Stimulated activated CD4-positive, alpha-beta T cell treated with anti-CD3 and anti-CD28 coated beads, Interleukin-2, amount 100 ng/mL, for 4 hours (primary cell): ENCODE data around the gene ELFN1.
A peak's percentile ranks its signal among the peaks of the same experiment; 100 is the strongest.

Experiments
- DNase-seq: peaks from one replicate; pipeline ENCODE4 v3.0.0-alpha.2; 2020; ENCODE audit warnings: low read depth

ELFN1 gene

DNA sequence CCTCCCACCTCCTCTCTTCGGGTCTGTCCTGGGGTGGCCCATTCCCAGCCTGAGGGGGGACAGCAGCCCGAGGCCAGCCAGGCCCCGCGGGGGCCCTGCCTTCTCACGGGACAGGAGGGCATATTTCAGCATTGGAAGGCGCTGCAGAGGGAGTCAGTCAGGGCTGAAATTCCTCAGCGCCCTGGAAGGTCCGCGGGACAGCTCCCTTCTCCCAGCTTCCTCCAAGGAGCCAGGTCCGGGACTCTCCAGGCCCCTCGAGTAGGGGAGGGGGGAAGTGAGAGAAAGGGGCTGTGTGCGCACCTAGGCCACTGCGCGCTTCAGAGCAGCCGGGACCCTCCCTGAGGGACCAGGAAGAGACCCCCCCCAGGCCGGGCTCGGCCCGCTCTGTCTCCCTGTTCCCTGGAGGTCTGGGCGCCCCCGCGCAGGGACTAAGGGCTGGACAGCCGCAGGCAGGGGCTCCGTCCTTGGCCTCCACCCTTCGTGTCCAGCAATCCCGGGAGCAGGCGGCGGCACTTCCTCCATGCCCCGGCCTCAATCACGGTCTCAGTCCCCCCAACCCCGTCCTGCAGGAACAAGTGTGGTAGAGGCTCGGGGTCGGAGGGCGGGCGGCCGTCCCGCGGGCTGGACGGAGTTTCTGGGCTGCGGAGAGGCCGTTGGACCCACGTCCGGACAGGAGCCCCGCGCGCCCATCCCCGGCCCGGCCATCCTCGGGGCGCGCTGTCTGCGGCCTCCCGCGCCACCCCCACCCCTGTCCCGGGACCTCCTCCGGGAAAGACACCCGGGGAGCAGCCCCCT lies 6.0 kb upstream of the ELFN1 start:
- no peak for DNase-seq

DNA sequence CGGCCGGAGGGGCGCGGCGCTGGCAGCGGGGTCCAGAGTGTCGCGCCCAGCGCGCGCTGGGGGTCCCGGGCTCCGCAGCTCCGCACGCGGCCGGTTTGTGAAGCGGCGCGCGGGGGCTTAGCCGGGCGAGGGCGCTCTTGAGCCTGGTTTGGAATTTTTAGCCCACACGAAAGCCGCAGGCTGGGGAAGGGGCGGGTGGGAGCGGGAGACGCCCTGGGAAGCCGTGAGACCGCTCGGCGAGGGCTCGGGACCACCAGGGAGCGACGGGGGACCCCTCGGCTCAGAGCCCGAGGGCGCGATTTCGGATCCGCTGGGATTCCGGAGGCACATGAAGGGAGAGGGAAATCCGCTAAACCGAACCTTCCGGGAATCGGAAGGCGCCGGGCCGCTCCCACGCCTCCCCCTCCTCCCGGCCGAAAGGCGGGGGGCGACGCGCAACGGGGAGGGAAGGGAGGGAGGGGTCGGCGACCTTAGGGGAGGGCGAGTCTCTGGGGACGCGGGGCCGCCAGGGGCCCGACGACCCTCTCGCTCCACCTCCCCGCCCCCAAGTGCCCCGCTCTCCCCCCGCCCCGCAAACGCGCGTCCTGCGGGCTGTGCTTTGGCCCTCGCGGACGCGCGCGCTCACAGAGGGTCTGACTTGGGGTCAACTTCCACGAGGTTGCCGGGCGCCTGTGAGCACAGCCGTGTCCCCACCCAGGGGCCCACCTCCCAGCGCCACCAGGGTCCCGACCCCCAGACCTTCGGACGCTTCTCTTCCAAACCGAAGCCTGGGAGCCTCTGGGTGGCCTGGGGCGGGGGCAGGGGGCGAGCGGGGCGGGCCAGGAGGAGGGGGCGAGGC lies 5.1 kb upstream of the ELFN1 start:
- DNase-seq = peak; percentile 33

DNA sequence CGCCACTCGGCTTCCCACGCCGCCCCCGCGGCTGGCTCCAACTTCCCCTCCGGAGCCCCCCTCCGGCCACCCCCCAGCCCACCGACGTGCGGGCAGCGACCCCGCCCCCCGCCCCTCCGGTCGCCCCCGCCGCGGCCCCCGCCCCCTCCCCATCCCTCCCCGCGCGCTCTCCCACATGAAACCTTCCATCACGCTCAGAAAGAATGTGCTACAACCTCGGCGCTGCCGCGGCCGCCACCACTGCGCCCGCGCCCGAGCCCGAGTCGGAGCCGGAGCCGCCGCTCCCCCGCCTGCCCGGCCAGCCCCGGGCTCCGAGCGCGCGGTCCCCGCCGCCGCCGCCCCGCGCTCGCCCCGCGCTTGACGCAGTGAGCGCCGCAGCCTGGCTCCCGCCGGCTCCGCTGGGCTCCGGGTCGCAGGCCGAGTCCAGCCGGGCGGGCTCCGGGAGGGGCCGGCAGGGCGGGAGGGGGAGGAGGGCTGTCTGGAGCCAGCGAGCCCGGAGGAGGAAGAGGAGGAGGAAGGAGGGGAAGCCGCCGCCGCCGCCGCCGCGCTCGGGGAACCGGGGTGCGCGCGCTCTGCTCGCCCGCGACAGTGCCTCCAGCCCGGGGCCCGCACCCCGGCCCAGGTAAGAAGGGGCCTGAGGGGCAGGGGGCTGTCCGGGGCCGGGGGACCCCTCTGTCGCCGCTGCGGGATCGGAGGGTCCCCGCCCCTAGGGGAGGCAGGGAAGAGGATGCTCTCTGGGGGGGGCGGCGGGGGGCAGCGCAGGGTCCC lies 4.3 kb upstream of the ELFN1 start:
- DNase-seq = no peak

DNA sequence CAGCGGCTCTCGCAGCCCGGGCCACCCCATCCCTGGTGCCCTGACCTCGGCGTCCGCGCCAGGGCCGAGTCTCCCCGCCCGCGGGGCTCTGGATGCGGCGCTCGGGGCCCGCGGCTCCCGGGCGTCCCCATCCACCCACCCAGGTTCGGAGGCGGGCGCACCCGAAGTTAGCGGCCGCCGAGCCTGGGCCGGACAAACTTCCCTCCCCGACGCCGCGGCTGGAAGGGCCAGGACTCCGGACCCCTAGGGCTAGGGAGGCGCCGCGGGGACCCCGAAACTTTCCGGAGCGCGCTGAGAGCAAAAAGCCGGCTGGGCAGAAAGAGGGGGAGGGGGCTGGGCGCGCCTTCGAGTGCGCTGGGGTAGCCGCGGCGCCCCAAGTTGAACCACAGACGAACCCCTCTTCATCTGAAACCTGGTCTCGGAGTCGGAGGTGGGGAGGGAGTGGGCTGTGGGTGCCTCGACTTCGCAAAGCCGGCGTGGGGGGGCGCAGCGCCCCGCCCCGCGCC lies 3.7 kb upstream of the ELFN1 start:
- DNase-seq = no peak

DNA sequence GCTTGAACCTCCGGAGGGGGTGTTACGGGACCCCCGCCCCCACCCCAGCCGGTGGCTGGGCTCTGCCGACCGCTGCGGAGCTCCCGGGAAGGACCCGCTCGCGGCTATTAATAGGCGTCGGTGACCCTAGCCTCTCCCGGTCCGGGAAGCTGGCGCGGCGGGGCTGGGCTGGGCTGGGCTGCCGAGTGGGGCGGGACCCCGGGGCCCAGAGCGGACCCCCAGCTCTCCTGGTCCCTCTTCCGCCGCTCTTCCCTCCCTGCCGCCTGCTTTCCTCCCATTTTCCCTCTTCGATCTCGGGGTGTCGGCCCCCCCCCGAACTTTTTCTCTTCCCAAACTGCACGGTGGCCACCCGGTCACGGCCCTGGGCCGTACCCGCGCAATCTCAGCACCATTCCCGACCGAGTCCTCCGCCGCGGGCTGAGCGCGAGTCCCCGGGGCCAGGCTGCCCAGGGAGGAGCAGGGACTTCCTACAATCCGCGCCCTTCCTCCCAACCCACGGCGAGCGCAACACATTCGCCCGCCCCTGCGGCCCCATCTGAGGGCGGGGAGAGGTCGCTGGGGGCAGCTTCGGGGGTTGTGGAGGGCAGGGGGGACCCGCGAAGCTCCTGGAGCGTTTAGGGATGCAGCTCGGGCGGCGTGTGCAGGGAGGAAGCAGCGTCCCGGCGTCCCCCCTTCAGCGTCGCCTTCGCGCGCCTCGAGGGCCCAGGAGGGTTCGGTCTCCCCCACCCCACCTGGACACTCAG lies 3.1 kb upstream of the ELFN1 start:
- no peak for DNase-seq

DNA sequence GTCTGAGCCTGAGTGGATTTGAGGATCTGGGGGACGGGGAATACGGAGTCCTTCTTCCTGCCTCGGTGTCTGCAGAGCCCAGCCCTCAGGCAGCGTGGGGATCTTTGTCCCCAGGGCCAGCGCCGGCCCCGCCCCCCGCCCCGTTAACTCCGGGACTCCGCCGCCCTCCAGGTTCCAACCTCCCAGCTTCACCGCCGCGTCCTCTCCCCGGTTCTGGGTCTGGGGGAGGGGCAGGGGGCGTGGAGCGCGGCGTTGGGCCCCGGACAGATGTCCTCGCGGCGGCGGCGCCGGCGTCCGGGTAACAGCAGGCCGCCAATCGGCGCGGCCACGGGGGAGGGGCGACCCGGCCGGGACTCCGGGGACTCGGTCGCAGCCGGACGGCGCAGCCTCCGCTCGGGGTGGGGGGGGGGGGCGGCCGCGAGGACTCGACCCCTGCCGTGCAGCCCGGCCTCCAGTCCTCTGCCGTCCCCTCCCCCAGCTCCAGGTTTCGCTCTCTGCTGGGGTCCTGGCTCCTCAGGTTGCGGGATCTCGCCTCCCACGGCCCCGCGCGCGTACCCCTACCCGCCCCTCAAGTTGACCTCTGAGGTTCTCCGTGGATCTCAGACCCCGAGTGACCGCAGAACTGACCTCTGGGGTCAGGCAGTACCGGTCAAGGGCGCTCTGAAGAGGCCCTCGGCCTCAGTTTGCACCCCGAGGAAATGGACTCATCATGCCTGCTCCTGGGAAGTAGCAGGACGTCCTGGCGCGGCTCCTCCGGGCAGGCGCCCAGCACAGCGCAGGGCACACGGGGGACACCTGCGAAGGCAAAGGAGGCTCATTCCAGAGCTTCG lies 2.3 kb upstream of the ELFN1 start:
- no peak for DNase-seq

DNA sequence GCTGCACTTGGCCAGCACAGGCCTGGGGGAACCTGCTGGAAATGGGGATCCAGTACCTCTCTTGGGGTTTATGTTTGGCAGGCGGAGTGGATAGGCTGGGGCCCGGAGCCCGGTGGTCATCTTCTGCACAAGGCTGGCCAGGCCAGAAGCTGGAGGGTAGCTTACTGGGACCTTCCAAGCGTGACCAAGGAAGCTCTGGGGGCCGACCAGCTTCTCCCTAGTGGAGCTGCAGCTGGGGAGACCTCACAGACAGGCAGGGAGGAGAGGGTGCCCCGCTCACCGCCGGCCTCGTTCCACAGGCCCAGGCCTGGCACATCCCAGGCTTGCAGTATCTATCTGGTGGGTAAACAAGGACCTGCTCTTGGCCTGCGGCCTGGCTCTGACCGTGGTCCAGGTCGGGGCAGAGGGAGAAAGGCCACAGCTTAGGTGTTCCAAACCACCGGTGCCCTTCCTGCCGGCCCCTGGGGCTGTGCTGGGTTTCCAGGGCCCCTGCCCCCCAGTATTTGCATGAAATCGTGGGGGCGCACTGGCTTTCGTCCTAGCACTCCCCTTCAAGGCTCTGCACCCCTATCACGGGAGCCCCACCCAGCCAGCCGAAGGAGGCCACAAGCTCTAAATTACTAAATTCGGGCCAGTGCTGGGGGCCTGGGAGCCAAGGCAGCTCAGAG lies 1.5 kb upstream of the ELFN1 start:
- DNase-seq = no peak

DNA sequence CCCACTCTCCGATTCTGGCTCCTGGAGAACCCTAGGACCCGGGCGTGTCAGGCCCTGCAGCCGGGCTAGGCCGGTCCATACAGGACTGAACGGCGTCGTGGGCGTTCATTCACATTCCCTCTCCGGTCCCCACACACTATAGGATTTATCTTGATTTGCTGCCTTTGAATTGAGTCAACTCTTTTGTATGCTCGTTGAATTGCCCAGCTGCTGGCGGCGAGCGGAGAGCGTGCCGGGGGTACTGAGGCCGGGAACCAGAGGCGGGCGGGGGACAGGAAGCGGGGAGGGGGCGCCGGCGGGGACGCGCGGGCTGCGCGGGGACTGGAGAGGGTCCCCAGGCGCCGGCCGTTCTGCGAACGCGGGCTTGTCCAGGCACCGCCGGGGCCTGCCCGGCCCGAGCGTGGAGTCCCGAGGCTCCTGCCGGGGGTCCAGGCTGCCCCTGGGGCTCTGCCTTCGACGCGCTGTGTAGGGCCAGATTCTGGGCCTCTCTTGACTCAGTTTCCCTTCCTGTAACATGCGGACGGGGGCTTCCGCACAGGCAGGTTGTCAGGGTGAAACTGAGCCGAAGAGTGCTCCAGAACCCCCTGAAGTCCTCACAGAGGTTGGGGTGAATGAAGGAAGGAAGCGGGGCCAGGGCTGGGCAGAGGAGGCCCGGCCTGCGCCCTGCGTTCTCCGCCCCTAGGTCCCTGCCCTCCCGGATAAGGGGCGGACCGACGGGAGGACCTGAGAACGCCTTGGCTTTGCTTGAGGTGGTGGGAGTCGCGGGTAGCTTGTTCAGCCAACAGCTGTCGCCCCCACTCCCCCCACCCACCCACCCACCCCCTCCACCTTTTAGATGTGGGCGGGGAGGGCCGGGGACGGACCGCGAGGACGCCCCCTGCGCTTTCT lies 769 bp upstream of the ELFN1 start:
- DNase-seq = no peak

DNA sequence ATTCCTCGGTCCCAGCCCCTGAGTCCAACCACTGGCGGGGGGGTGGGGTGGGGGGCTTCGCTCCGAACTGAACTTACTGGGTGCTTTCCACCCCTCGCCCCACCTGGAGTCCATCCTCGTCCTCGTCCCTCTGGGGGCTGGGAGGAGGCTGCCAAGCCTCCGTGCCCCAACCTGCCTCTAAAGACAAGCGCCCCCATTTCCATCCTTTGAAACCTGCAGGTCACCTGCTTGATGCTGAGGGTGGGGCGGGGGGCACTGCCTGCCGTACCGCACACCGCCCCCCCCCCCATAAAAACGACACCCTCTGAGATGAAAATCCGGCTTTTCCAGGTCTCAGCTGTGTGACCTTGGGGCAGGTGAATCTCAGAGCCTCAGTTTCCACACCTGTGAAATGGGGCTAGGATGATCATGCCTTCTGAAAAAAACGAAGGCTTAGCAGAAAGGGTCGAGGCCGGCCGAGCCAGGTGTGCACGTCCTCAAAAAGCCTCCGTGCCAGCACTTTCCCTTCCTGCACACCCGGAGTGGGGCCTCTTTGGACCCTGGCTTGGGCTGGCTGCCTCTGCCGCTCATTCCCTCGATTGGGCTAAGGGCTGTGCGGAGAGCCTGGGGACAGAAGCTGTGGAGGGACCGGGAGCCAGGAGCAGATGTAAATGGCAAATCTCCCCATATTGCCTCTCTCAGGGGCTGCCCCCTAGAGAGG lies 967 bp downstream of the ELFN1 start:
- DNase-seq = no peak

DNA sequence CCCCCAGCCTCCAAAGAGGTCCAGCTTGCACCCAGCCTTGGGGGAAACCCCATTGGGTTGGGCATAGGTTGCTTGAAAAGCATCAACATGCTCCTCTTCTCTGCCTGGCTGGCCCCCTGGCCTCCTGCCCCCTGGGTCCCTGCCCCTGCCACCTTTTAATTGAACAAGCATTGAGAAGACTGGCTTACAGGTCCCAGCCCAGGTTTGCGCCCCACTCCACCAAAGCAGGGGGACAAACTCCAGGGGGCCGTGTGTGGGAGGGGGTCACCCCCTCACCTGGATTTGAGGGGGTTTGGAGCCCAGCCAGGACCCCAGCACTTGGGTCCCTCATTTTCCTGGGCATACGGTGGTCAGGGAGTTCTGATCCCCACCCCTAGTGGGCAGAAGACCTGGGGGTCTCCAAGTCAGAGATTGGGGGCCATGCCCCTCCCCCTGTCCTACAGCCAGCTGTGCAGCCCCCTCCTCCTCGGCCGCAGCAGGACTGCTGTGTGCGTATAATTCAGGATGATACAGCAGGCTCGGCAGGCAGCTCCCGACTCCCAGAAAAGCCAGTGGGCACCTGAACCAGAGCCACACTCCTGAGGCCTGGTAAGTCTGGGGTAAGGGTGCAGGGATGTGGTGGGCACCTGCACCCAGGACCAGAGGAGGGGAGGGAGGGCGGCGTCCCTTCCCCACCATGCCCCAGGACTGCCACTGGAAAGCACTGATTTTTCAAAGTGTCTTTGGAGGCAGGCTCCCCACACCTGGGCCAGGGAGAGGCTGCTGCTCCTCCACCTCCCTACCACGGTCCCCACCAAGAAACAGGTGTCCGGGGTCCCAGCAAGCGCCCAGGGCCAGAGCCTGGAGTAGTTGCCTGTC lies 1.7 kb downstream of the ELFN1 start:
- DNase-seq = no peak

DNA sequence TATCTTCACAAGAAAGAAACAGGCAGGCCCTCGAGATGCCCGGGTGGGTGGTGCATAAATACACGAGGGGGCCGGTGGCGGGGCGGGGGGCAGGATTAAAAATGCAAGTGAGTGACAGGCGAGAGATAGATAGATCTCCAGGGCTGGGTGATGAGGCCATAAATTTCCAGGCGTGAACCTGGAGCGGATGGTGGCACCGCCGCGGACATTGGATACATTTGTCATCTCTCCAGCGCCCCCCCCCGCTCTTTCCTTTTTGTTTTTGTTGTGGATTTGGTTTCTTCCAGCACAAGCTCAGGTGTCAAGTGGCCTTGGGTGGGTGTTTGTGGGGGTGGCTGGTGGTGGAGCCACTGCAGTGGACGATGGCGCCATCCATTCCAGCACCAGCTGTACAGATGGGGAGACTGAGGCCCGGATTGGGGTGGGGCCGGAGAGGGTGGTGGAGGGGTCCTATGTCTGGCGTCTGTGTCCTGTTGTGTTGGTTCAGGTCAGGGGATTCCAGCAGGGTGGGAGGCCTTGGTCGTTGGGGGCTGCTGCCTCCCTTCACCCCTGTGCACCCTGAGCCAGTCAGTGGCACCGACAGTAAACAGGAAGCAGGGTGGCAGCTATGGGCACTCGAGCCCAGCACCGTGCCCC lies 2.9 kb downstream of the ELFN1 start:
- no peak for DNase-seq

DNA sequence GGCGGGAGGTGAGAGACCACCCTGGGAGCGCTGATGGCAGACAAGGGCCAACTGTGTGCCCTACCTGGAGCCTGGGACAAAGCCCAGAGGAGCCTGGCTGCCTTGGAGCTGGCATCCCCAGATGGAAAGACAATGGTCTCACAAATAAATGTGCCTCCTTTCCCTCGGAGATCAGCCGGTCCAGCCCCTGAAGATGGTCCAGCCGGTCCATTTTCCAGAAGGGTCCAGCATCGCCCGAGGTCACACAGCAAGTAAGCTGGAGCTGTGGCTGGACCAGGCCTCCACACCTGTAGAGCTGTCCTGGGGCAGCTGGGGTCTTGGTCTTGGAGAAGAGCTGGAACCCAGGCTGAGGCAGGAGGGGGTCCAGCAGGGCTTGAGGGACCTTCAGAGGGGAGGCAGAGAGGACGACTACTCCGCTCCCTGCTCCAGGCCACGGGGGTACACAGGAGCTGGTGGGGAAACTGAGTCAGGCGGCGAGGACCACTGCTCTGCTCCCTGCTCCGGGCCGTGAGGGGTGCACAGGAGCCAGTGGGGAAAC lies 3.6 kb downstream of the ELFN1 start:
- DNase-seq = no peak

DNA sequence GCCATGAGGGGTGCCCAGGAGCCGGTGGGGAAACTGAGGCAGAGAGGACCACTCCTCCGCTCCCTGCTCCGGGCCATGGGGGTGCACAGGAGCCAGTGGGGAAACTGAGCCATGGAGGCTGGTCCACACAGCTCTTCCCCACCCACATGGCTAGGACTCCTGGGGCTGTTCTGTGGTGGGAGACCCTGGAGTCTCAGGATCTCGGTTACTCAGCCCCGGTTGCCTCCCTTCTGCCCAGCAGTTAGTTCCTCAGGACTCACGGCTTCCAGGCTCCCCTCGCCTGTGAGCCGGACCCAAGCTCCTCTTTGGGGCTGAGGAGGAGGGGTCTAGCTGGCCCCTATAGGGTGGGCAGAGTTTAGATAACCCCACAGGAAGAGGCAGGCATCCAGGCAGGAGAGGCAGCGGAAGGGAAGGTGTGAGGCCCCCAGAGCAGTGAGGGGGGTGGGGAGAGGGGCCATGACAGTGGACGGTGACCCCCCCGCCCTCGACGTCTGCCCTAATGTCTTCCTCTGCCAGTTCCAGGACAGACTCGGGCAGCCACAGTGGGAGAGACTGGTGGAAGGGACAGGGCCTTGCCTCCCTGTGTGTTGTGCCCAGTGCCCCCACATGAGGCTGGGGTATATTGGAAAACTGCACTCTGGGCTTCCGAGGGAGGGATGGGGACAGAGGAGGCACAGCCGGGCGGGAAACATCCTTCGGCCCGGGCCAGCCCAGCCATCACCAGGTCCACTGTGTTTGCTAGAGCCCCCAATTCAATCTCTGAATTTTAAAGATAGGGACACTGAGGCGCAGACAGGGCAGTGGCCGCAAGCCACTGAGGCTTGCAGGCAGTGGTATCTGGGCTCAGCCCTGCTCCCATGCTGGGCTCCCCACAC lies 4.3 kb downstream of the ELFN1 start:
- no peak for DNase-seq

DNA sequence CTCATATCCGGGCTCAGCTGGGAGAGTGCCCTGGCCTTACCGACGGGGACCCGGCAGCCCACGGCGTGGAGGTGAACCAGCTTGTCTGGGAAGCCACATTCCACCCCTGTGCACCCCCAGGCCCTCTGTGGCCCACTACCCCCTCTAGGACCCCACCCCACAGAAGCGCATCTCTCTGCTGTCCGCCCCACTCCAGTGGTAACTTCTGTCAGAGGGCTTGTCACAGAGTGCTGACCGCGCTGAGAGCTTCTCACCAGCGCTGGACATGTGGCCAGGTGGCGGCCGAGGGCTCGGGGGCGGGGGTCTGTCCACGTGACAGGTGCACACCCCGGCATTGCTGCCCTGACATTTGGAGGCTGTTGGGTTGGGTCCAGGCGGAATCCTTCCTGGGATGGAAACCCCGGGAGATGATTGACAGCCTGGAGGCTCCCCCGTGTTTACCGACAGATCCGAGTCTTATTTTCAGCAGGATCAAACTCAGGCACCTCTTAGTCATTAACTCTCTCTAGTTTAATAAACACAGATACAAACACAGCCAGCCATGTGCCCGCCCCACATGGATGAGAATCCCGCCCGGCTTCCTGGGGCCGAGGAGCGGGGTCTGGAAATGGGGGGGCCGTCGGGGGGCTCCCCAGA lies 5.1 kb downstream of the ELFN1 start:
- no peak for DNase-seq
